Mononuclear cell (primary cell): ENCODE data around the gene TMEM220. TPM values are rescaled to one million over a fixed set of nuclear protein-coding genes. Genes with fewer than 3 reads are reported as not detected.
"Not testable (repeated sequence)": the region's sequence is repeated elsewhere in the genome, so short reads cannot be mapped to it uniquely, and the experiment has no call there.

Source experiments
- H3K27me3 ChIP-seq: 2 replicates; pipeline ENCODE4 v1.6.0; 2011; ENCODE audit warnings: low read length, control low read depth; ENCODE audit not compliant: insufficient read depth
- H3K4me1 ChIP-seq: 2 replicates; pipeline ENCODE4 v1.5.1; 2011; ENCODE audit warnings: mild to moderate bottlenecking, low read length, control low read depth; ENCODE audit not compliant: insufficient read depth
- H3K4me3 ChIP-seq: 2 replicates; pipeline ENCODE4 v1.5.1; 2011; ENCODE audit warnings: mild to moderate bottlenecking, low read length, moderate library complexity
- H3K9me3 ChIP-seq: 2 replicates; pipeline ENCODE4 v1.5.1; 2011; ENCODE audit warnings: low read depth, mild to moderate bottlenecking, control low read depth, low read length
- total RNA-seq: library from RNA; depleted of rRNA; stranded (reverse); fragments of >200 nt; gene quantifications from one replicate; pipeline ENCODE4 v1.2.3, GENCODE V29; 2012

The TMEM220 gene
- total RNA-seq, 1 donor, result 2.6 TPM

GRCh38 chr17:10726196-10726595 lies 3.6 kb downstream of the TMEM220 start:
- Histone ChIP-seq H3K9me3 (no peaks in the 10 kb centered on the region), H3K27me3 (no peaks in the 10 kb centered on the region), H3K4me3 (no peak overlapping the region), H3K4me1 (peaks cover 4% of the 10 kb centered on the region)

DNA sequence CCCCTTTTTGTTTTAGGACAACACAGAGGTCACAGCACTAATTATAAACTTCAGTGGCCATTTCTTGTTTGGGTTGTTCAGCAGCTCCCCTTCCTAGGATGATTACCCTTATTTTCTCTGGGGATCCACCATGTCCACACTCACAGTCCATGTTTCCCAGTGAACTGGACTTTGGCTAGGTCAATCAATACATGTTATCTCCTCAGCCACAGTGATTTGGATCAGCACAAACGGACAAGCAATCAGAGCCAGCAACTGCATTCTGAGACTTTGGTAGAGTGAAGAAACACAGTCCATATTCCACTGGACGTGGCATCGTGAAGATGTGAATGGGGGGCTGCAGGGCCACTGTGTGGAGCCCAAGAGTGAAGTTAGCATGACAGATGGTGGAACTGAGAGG lies 4.6 kb downstream of the TMEM220 start:
- Histone ChIP-seq H3K9me3 (no peaks in the 10 kb centered on the region), H3K4me1 (peaks cover 2% of the 10 kb centered on the region), H3K4me3 (no peak overlapping the region), H3K27me3 (no peaks in the 10 kb centered on the region)

DNA sequence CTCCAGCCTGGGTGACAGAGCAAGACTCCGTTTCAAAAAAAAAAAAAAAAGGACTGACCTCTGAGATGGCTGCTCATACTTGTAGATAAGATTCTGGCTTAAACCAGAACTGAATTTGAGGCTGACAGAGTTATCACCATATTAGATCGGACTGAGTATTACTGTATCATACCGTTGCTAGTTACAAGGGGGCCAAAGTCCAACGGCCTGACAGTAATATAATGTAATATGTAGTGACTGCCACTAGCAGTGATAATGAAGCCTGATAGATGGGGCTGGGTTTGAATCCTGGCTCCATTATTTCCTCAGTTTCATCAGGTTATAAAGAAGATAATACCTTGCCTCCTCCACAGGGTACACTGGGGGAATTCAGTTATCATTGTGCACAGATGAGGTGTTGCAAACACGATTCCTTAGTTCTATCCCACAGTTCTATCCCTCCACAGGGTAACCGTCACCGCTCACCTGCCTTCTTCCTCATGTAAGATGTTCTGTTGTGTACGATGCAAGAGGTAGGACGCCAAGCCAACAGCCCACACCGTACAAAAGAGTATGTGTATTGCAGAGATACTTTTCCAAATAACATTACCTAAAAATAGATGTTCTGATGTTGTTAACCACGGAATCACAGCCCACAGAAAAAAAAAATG lies 5.2 kb downstream of the TMEM220 start:
- Histone ChIP-seq H3K4me1 (no peaks in the 10 kb centered on the region), H3K27me3 (no peaks in the 10 kb centered on the region), H3K4me3 (no peak overlapping the region), H3K9me3 (no peaks in the 10 kb centered on the region)

DNA sequence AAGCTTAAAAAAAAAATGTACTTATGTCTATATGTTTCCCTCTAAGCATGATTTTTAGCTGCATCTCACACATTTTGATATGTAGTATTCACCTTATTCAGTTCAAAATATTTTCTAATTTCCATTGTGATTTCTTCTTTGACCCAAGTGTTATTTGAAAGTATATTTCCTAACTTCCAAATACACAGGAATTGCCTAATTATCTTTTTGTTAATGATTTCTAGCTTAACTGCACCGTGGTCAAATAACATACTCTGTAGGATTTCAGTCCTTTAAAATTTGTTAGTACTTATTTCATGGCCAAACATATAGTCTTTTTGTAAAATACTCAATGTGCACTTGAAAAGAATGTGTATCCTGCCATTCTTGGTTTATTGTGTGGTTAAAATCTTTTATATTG lies 11.3 kb downstream of the TMEM220 start:
- H3K9me3 ChIP-seq, result no peaks in the 10 kb centered on the region
- H3K4me3 ChIP-seq, result no peak overlapping the region
- H3K4me1 ChIP-seq, result no peaks in the 10 kb centered on the region
- H3K27me3 ChIP-seq, result no peaks in the 10 kb centered on the region

DNA sequence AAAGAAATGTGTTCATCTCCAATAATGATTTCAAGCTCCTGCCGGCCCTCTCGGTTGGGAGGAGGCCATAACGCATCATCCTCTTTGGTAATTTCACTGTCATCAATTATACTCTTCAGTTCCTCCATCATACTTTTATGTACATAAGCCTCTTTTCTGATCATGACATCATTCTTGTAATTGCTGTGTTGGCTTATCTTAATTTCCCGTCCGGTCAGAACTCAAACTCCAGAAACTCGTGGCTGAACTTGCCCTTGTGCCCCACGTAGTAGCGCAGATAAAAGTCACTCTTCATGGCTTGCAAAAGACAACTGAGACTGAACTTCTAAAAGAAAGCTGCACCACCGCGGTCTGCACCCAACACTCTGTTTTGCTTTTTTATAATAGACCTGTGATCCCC lies 13.6 kb downstream of the TMEM220 start:
- Histone ChIP-seq H3K4me3 (no peak overlapping the region), H3K27me3 (no peaks in the 10 kb centered on the region), H3K4me1 (no peaks in the 10 kb centered on the region), H3K9me3 (no peaks in the 10 kb centered on the region)

- no peaks in the 10 kb centered on the region for H3K4me1 ChIP-seq
- H3K4me3 ChIP-seq, result no peak overlapping the region
- H3K9me3 ChIP-seq, result no peaks in the 10 kb centered on the region
- no peaks in the 10 kb centered on the region for H3K27me3 ChIP-seq
Observed at GRCh38 chr17:10713318-10713717, 16.5 kb downstream of the TMEM220 start.

DNA sequence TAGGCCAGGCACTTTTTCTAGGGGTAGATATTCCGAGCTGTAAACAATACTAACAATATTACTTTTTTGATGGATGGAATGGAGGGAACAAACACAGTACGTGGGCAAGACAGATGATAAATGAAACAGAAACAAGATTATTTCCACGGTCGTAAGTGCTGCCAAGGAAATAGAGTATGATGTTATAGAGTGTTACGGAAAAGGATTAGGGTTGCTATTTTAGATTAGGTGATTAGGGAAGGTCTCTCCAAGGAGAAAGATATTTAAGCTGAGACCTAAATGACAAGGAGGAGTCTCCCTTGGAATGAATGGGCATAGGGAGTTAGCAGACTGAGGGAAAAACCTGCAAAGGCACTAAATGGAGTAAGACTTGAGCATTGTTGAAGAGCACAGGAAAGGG lies 24.1 kb downstream of the TMEM220 start:
- H3K27me3 ChIP-seq, result no peaks in the 10 kb centered on the region
- H3K9me3 ChIP-seq, result no peaks in the 10 kb centered on the region
- peaks cover 13% of the 10 kb centered on the region for H3K4me1 ChIP-seq
- no peak overlapping the region for H3K4me3 ChIP-seq

DNA sequence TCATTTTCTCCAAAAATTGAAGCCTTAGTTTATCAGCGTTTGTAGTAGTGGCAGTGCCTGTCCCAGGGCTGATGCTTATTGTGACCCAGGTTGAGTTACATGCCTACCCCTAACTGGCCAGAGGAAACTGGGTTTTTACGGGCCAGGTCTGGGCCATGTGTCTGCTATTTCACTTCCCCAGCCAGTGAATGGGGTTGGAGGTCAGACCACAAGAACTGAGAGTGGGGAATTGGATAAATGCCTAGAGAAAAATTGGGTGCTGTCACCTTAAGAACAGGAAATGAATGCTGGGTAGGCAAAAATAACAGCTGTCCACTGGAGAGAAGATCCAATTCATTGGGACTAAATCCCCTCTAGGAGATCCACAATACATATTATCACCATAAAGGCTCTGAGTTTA lies 27.2 kb downstream of the TMEM220 start:
- H3K9me3 ChIP-seq, result no peaks in the 10 kb centered on the region
- H3K4me1 ChIP-seq, result peaks cover 38% of the 10 kb centered on the region
- H3K27me3 ChIP-seq, result no peaks in the 10 kb centered on the region
- H3K4me3 ChIP-seq, result no peak overlapping the region

GRCh38 chr17:10699856-10700255 lies 30.0 kb downstream of the TMEM220 start:
- Histone ChIP-seq H3K27me3 (no peaks in the 10 kb centered on the region), H3K9me3 (no peaks in the 10 kb centered on the region), H3K4me1 (peaks cover 48% of the 10 kb centered on the region), H3K4me3 (no peak overlapping the region)

- H3K4me3 ChIP-seq, result peak overlapping the region; percentile 78
- peaks cover 48% of the 10 kb centered on the region for H3K4me1 ChIP-seq
- H3K27me3 ChIP-seq, result no peaks in the 10 kb centered on the region
- no peaks in the 10 kb centered on the region for H3K9me3 ChIP-seq
Observed at GRCh38 chr17:10698096-10698818, 31.6 kb downstream of the TMEM220 start.

DNA sequence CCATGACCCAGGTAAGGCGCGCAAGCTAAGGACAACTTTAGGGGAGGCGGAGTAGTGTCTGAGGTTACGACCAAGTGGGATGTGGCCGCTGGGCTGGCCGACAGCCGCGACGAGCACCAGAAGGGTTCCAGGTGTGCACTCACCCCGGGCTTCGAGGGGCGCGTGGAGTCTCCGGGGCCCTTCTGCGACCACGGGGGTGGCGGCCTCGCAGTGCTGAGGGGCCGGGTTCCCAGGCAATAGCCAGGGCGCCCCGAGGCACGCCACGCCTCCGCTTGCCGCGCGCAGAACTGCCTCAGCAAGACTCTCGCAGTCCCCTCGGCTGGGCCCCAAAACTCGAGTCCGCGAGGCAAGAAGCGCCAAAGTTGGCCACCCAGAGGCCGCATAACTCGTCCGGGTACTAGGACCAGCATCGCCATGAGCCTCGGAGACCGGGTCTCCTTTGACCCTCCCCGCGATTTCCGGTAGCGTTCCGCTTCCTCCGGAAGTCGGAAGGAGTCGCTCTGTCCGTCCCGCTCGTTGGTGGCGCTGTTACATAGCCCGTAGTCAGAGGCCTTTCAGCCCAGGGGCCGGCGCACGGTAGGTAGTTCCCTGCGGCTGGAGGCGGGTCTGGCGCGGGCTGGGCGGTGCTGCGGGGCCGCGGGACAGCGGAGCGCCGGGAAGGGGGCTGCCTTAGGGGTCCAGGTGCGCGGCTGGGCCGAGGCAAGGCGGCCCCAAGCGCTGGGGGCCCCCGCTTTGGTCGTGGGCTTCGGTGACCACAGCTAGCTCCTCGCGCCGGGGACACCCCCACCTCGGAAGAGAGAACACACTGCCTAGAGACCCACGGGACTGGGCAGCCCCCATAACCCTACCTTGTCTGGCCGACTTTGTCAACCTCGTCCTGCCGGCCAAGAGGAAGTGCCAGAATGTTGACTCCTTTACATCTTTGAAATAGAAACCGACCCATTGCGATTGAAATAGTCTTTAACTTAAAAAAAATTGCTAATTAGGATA lies 32.4 kb downstream of the TMEM220 start, which contains the start of the genes ADPRM and SCO1:
TSS of gene ADPRM (plus strand) at position 503 of the 990 bp plus-strand sequence. CDS start 7,333 bp downstream, outside the sequence.
TSS of gene SCO1 (minus strand) at position 442 of the 990 bp plus-strand sequence. CDS start at position 416, 26 bp downstream.
- Histone ChIP-seq H3K4me1 (peaks cover 44% of the 10 kb centered on the region), H3K27me3 (no peaks in the 10 kb centered on the region), H3K4me3 (peak within 1 kb of the TSS; percentile 78), H3K9me3 (no peaks in the 10 kb centered on the region)

- H3K4me1 ChIP-seq, result peaks cover 34% of the 10 kb centered on the region
- H3K27me3 ChIP-seq, H3K4me3 ChIP-seq, H3K9me3 ChIP-seq: not testable (repeated sequence)
Observed at GRCh38 chr17:10695875-10696407, 33.9 kb downstream of the TMEM220 start.

GRCh38 chr17:10687499-10687898 lies 42.3 kb downstream of the TMEM220 start:
- Histone ChIP-seq H3K27me3 (no peaks in the 10 kb centered on the region), H3K4me1 (no peaks in the 10 kb centered on the region), H3K4me3 (no peak overlapping the region), H3K9me3 (no peaks in the 10 kb centered on the region)

DNA sequence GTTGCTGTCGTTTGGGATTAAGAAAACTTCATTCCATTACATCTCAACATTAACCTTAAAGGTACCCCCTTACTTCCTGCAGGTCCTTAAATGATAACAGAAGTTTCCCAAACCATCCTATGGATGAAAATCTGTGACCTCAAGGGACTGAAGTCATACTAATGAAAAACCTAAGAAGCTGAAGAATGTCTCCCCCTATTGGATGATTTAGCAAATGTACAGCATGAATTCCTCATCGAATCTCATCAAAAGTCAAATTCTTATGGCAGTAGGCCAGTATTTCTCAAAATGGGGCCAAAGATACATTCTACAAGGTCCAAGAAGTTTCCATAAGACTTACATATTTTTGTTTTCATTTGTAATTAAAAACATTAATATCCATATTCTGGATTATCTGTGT lies 46.0 kb downstream of the TMEM220 start:
- Histone ChIP-seq H3K4me3 (no peak overlapping the region), H3K9me3 (no peaks in the 10 kb centered on the region), H3K4me1 (no peaks in the 10 kb centered on the region), H3K27me3 (no peaks in the 10 kb centered on the region)
